Neural crest cell (in vitro differentiated cells): ENCODE results near the gene CSAG1. TPM values are rescaled to one million over a fixed set of nuclear protein-coding genes. Genes with fewer than 3 reads are reported as not detected.
"Not testable (repeated sequence)": the region's sequence is repeated elsewhere in the genome, so short reads cannot be mapped to it uniquely, and the experiment has no call there.

ENCODE experiments used
- DNase-seq: peaks from one replicate; pipeline ENCODE4 v3.0.0; 2021; ENCODE audit warnings: low read depth, mixed read lengths, low spot score
- H3K27ac Mint-ChIP-seq: one replicate; pipeline ENCODE4 v1.8.0; 2021; ENCODE audit warnings: mild to moderate bottlenecking, mixed read lengths; ENCODE audit not compliant: unreplicated experiment
- H3K27me3 Mint-ChIP-seq: 2 replicates; pipeline ENCODE4 v1.8.0; 2021; ENCODE audit warnings: low read depth, mild to moderate bottlenecking, mixed read lengths
- H3K36me3 Mint-ChIP-seq: 2 replicates; pipeline ENCODE4 v1.8.0; 2021; ENCODE audit warnings: low read depth, mild to moderate bottlenecking, mixed read lengths
- H3K4me1 Mint-ChIP-seq: 2 replicates; pipeline ENCODE4 v1.8.0; 2021; ENCODE audit warnings: mixed read lengths
- H3K4me3 Mint-ChIP-seq: one replicate; pipeline ENCODE4 v1.8.0; 2021; ENCODE audit warnings: mild to moderate bottlenecking, mixed read lengths
- H3K9me3 Mint-ChIP-seq: 2 replicates; pipeline ENCODE4 v1.8.0; 2021; ENCODE audit warnings: mixed read lengths
- total RNA-seq: library from RNA; stranded (reverse); gene quantifications from 2 replicates; pipeline ENCODE4 v1.2.1, GENCODE V29; 2021

CSAG1 gene
- total RNA-seq, 1 donor from 2014 or later: not detected

DNA sequence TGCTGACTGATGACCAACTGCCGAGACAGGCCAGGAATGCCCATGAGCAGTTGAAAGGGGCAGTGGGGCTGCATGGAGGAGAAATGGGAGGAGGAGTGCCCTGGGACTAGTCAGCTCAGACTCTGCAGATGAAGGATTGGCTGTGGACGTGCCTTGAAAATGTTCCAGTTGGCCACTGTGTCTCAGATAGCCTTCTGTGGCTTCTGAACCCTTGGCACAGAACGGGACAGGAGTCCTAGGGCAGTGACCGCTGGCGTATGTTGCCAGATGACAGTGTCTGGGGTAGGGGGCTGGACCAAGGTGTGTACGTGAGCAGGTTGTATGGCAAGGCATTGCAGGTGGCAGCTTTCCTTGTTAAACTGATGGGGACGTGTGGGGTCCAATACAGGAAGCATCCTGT lies 27.0 kb downstream of the CSAG1 start:
- not testable (repeated sequence) for H3K9me3 Mint-ChIP-seq, DNase-seq, H3K27ac Mint-ChIP-seq, H3K4me3 Mint-ChIP-seq, H3K27me3 Mint-ChIP-seq, H3K4me1 Mint-ChIP-seq, H3K36me3 Mint-ChIP-seq

DNA sequence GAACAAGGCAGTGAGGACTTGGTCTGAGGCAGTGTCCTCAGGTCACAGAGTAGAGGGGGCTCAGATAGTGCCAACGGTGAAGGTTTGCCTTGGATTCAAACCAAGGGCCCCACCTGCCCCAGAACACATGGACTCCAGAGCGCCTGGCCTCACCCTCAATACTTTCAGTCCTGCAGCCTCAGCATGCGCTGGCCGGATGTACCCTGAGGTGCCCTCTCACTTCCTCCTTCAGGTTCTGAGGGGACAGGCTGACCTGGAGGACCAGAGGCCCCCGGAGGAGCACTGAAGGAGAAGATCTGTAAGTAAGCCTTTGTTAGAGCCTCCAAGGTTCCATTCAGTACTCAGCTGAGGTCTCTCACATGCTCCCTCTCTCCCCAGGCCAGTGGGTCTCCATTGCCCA lies 33.1 kb downstream of the CSAG1 start:
- H3K36me3 Mint-ChIP-seq, H3K27ac Mint-ChIP-seq, H3K9me3 Mint-ChIP-seq, H3K4me3 Mint-ChIP-seq, H3K27me3 Mint-ChIP-seq, DNase-seq, H3K4me1 Mint-ChIP-seq: not testable (repeated sequence)

DNA sequence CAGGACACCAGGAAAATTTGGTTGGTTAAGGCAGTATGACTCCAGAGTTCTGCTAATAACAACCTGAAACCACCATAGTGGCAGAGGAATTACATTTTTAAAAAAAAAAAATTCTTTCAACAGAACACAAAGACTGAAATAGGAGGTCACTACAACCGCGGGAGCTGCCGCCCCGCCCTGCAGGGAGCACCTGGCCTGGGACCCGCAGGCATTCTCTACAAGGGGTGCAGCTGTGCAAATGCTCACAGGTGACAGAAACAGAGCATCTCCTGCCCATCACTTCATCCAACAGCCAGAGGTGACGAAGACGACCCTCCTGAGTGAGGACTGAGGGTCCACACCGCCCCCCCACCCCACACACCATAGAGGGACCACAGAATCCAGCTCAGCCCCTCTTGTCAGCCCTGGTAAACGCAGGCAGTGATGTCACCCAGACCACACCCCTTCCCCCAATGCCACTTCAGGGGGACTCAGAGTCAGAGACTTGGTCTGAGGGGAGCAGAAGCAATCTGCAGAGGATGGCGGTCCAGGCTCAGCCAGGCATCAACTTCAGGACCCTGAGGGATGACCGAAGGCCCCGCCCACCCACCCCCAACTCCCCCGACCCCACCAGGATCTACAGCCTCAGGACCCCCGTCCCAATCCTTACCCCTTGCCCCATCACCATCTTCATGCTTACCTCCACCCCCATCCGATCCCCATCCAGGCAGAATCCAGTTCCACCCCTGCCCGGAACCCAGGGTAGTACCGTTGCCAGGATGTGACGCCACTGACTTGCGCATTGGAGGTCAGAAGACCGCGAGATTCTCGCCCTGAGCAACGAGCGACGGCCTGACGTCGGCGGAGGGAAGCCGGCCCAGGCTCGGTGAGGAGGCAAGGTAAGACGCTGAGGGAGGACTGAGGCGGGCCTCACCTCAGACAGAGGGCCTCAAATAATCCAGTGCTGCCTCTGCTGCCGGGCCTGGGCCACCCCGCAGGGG lies 35.3 kb downstream of the CSAG1 start, which contains the start of gene MAGEA3:
TSS of gene MAGEA3 (plus strand) at position 843 of the 980 bp plus-strand sequence. CDS start 2,039 bp downstream, outside the sequence.
- not testable (repeated sequence) for H3K9me3 Mint-ChIP-seq, H3K4me3 Mint-ChIP-seq, H3K27me3 Mint-ChIP-seq, H3K4me1 Mint-ChIP-seq, H3K36me3 Mint-ChIP-seq, H3K27ac Mint-ChIP-seq, DNase-seq

GRCh38 chrX:152681012-152681411 lies 52.5 kb downstream of the CSAG1 start:
- peaks cover 17% of the 10 kb centered on the region for H3K27me3 Mint-ChIP-seq
- H3K4me1 Mint-ChIP-seq, H3K27ac Mint-ChIP-seq, DNase-seq, H3K9me3 Mint-ChIP-seq, H3K4me3 Mint-ChIP-seq, H3K36me3 Mint-ChIP-seq: not testable (repeated sequence)

Other genes with a start within 250 kb of the CSAG1 start
- 0.84 and 0.91 TPM in 2 replicates for gene GABRQ, start 95.8 kb downstream of the CSAG1 start, total RNA-seq
- gene MAGEA3, start 34.9 kb downstream of the CSAG1 start, total RNA-seq: not detected in 2 replicates
- gene CSAG2, start 24.4 kb downstream of the CSAG1 start, total RNA-seq: not detected in 2 replicates
- not detected in 2 replicates for gene MAGEA2B, start 19.1 kb downstream of the CSAG1 start, total RNA-seq
- not detected in 2 replicates for gene MAGEA12, start within 50 bp of the CSAG1 start, total RNA-seq
- gene MAGEA2, start 20.1 kb upstream of the CSAG1 start, total RNA-seq: not detected in 2 replicates
- not detected in 2 replicates for gene CSAG3, start 25.5 kb upstream of the CSAG1 start, total RNA-seq
- not detected in 2 replicates for gene MAGEA6, start 36.0 kb upstream of the CSAG1 start, total RNA-seq
- gene CETN2, start 97.0 kb upstream of the CSAG1 start, total RNA-seq: 60.4 and 61.6 TPM in 2 replicates
- 49.6 and 49.8 TPM in 2 replicates for gene NSDHL, start 97.3 kb upstream of the CSAG1 start, total RNA-seq
- gene ZNF185, start 164.3 kb upstream of the CSAG1 start, total RNA-seq: 2.3 and 2.6 TPM in 2 replicates